Pancreas (tissue), 10 donors: ENCODE data around the gene FMOD. TPM values are rescaled to one million over a fixed set of nuclear protein-coding genes. Genes with fewer than 3 reads are reported as not detected.

Experiments
- ATAC-seq, 4 donors: fragments of 200-7000 bp; cut with Tn5 transposase; one replicate each; pipeline versions ENCODE4 v1.8.0 to v1.9.1; 2020; ENCODE audit warnings: mild to moderate bottlenecking in 4 of 4, moderate library complexity in 4 of 4
- DNase-seq, 6 donors: peaks; one replicate each; pipeline ENCODE4 v3.0.0-alpha.2; 2020
- FAIRE-seq: peaks from 2 replicates; lab custom pipeline; 2012; peaks lifted over from hg19 to GRCh38; lab: Jason Lieb, UNC
- H3K27ac ChIP-seq, 4 donors: fragments of 200-600 bp; sonication (generic); 1 replicate in 3 of 4; 2 replicates in 1 of 4; pipeline versions ENCODE4 v1.5.0 to v1.8.0; 2020
- H3K27me3 ChIP-seq, 4 donors: fragments of 200-600 bp; one replicate each; pipeline ENCODE4 v1.8.0; 2021
- H3K36me3 ChIP-seq, 3 donors: fragments of 200-600 bp; sonication (generic) in 1 of 3; one replicate each; pipeline versions ENCODE4 v1.5.0 to v1.8.0; 2020 to 2021
- H3K4me1 ChIP-seq, 3 donors: fragments of 200-600 bp; one replicate each; pipeline ENCODE4 v1.8.0; 2021
- H3K4me3 ChIP-seq, 4 donors: fragments of 200-600 bp; sonication (generic) in 2 of 4; one replicate each; pipeline versions ENCODE4 v1.5.0 to v1.8.0; 2020 to 2021
- H3K9me3 ChIP-seq, 4 donors: fragments of 200-600 bp; one replicate each; pipeline ENCODE4 v1.8.0; 2021
- CTCF ChIP-seq, 4 donors: fragments of 200-600 bp; sonication (generic) in 3 of 4; IDR thresholded peaks; one replicate each; pipeline versions ENCODE4 v1.5.0 to v1.8.0; 2021; ENCODE audit warnings: antibody characterized with exemption in 4 of 4
- WGBS, 2 donors: extraction: QIAGEN DNeasy Blood & Tissue Kit; methylation state at CpG; one replicate each; pipeline ENCODE4 v1.1.7; 2013; 5-methylcytosine and 5-hydroxymethylcytosine counted together
- intact Hi-C, 3 donors: fragments of 100-400 bp; cut with DNase I; formaldehyde crosslinking; loops; one replicate each; pipeline versions ENCODE4 v1.11.1 to v1.14.2; 2022
- polyA plus RNA-seq, 2 donors: library from polyadenylated mRNA; stranded (reverse); fragments of 200-250 nt; gene quantifications; one replicate each; pipeline ENCODE4 v1.2.3, GENCODE V29; 2013
- total RNA-seq, 6 donors: library from RNA; stranded (reverse); fragmentation: NEBNext Ultra II Directional in 4 of 6; extraction: Animal tissue kit (Norgen Biotek cat#: 25700) in 4 of 6; gene quantifications; one replicate each; pipeline versions ENCODE4 v1.2.1 to v1.2.4, GENCODE V29; 2021 to 2023
- donor health status: healthy with polysubstance abuse.
- donor health status: DM: no; HTN: no; CAD: no; lungs with moderate emphysema.
- donor health status: DM: no; HTN: no; CAD: no.
- donor health status: control.
- donor health status: control.
- donor health status: Bipolar disorder and iron deficiency.
- donor health status: DM: yes; HTN: yes; CAD: no.
- donor health status: DM: no; HTN: no; CAD: no.
- donor health status: DM: no; HTN: no; CAD: no.
- donor health status: DM: yes; HTN: yes; CAD: no.

Gene FMOD
- total and polyA plus RNA-seq, 8 donors, result 3.8 to 14.6 (median 8.3) TPM

GRCh38 chr1:203346769-203347102 lies 4.2 kb downstream of the FMOD start:
- Histone ChIP-seq H3K27ac (no peak overlapping the region), H3K27me3 (no peaks in the 10 kb centered on the region), H3K9me3 (no peaks in the 10 kb centered on the region), H3K36me3 (no peaks in the 10 kb centered on the region), H3K4me1 (peaks cover 0 to 8% (median 0%) of the 10 kb centered on the region in 3 donors), H3K4me3 (no peak overlapping the region)
- DNase-seq (no peak), FAIRE-seq (no peak), ATAC-seq (no peak)
- intact Hi-C loops, result loop anchor here in 2 of 3 donors (10.0 kb wide), 2 partner anchors 98 to 138 kb away; no protein-coding TSS in a partner anchor
- 89 to 91% methylated on average over 3 of the region's 3 CpGs for WGBS, 2 donors
- TF ChIP-seq CTCF (IDR thresholded peaks at IDR 0.05), result no peak

- H3K4me1 ChIP-seq, result peaks cover 0 to 8% (median 0%) of the 10 kb centered on the region in 3 donors
Observed at GRCh38 chr1:203346060-203346768, 4.7 kb downstream of the FMOD start.

GRCh38 chr1:203343956-203344754 lies 6.8 kb downstream of the FMOD start:
- intact Hi-C loops, result loop anchor here in 2 of 3 donors (5.0 to 10.0 kb wide), 3 partner anchors 101 to 143 kb away; no protein-coding TSS in a partner anchor
- WGBS, 2 donors, result 83% methylated on average over 9 of the region's 9 CpGs
- Histone ChIP-seq H3K9me3 (no peaks in the 10 kb centered on the region), H3K27ac (no peak overlapping the region), H3K36me3 (no peaks in the 10 kb centered on the region), H3K27me3 (no peaks in the 10 kb centered on the region), H3K4me1 (peaks cover 0 to 4% (median 0%) of the 10 kb centered on the region in 3 donors), H3K4me3 (no peak overlapping the region)
- no peak for ATAC-seq
- DNase-seq, result no peak
- no peak for TF ChIP-seq CTCF (IDR thresholded peaks at IDR 0.05)
- FAIRE-seq, result no peak

More at GRCh38 chr1:203346060-203346768, 4.7 kb downstream of the FMOD start:
- no peak overlapping the region for H3K27ac ChIP-seq
- ATAC-seq (no peak), DNase-seq (no peak), FAIRE-seq (no peak)
- TF ChIP-seq CTCF (IDR thresholded peaks at IDR 0.05), result no peak
- H3K27me3 ChIP-seq, result no peaks in the 10 kb centered on the region
- 75 to 80% methylated on average over 7 of the region's 7 CpGs for WGBS, 2 donors
- no peaks in the 10 kb centered on the region for H3K9me3 ChIP-seq
- intact Hi-C loops, result loop anchor here in 2 of 3 donors (10.0 kb wide), 2 partner anchors 99 to 139 kb away; no protein-coding TSS in a partner anchor
- H3K4me3 ChIP-seq, result no peak overlapping the region
- H3K36me3 ChIP-seq, result no peaks in the 10 kb centered on the region

GRCh38 chr1:203342192-203342940 lies 8.6 kb downstream of the FMOD start:
- peak in 5 of 6 donors; percentile 39 to 68 (median 61) for DNase-seq
- Histone ChIP-seq H3K4me3 (no peak overlapping the region), H3K27me3 (no peaks in the 10 kb centered on the region), H3K9me3 (no peaks in the 10 kb centered on the region), H3K36me3 (no peaks in the 10 kb centered on the region), H3K4me1 (peaks cover 0 to 4% (median 0%) of the 10 kb centered on the region in 3 donors), H3K27ac (no peak overlapping the region)
- FAIRE-seq, result no peak
- peak; percentile 55 to 78 (median 59) for TF ChIP-seq CTCF (IDR thresholded peaks at IDR 0.05)
- intact Hi-C loops, result loop anchor here in 2 of 3 donors (5.0 to 10.0 kb wide), 3 partner anchors 102 to 145 kb away; no protein-coding TSS in a partner anchor
- peak; percentile 75 to 84 (median 80) for ATAC-seq
- WGBS, 2 donors, result 42 to 46% methylated on average over 23 of the region's 23 CpGs
